Measurements from ENCODE around the gene UNC119. TPM values are rescaled to one million over a fixed set of nuclear protein-coding genes. Genes with fewer than 3 reads are reported as not detected.

UNC119 gene
- total RNA-seq, 1 experiment from 2014 or later: 44.7 TPM

GRCh38 chr17:28555022-28555421 lies 2.6 kb upstream of the UNC119 start:
- DNase-seq (ENCODE audit: low read depth, low spot score) (no peak), ATAC-seq (no peak)
- TF ChIP-seq SIN3A (IDR thresholded peaks at IDR 0.05; ENCODE audit: borderline replicate concordance, insufficient read depth, low read depth, low read length) (no peak), TCF7L2 (IDR thresholded peaks at IDR 0.05; ENCODE audit: low read depth, low read length) (no peak), CTCF (IDR thresholded peaks at IDR 0.05) (no peak), POLR2AphosphoS5 (IDR thresholded peaks at IDR 0.05; ENCODE audit: low read depth, low read length) (no peak)
- TF ChIP-seq, protein P1, sequence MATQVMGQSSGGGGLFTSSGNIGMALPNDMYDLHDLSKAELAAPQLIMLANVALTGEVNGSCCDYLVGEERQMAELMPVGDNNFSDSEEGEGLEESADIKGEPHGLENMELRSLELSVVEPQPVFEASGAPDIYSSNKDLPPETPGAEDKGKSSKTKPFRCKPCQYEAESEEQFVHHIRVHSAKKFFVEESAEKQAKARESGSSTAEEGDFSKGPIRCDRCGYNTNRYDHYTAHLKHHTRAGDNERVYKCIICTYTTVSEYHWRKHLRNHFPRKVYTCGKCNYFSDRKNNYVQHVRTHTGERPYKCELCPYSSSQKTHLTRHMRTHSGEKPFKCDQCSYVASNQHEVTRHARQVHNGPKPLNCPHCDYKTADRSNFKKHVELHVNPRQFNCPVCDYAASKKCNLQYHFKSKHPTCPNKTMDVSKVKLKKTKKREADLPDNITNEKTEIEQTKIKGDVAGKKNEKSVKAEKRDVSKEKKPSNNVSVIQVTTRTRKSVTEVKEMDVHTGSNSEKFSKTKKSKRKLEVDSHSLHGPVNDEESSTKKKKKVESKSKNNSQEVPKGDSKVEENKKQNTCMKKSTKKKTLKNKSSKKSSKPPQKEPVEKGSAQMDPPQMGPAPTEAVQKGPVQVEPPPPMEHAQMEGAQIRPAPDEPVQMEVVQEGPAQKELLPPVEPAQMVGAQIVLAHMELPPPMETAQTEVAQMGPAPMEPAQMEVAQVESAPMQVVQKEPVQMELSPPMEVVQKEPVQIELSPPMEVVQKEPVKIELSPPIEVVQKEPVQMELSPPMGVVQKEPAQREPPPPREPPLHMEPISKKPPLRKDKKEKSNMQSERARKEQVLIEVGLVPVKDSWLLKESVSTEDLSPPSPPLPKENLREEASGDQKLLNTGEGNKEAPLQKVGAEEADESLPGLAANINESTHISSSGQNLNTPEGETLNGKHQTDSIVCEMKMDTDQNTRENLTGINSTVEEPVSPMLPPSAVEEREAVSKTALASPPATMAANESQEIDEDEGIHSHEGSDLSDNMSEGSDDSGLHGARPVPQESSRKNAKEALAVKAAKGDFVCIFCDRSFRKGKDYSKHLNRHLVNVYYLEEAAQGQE (IDR thresholded peaks at IDR 0.05; ENCODE audit: insufficient read depth in 1 of 2, low read depth in 2 of 2, low read length in 1 of 2): no peak
- no peak overlapping the region for H3K27ac ChIP-seq (ENCODE audit: low read length)
- no peaks in the 10 kb centered on the region for H3K36me3 ChIP-seq (ENCODE audit: control insufficient read depth, insufficient read depth, low read length)
- BruUV-seq (replicated peaks): no TSS peak
- peaks cover 9% of the 10 kb centered on the region; the same call in 1 of the 2 replicates for H3K4me1 ChIP-seq (ENCODE audit: control insufficient read depth, insufficient read depth, low read length)
- CTCF ChIA-PET: no interaction called here
- POLR2A ChIA-PET: no interaction called here
- H3K9me3 ChIP-seq (ENCODE audit: control insufficient read depth, insufficient read depth, low read depth, low read length): no peaks in the 10 kb centered on the region
- intact Hi-C loops (cut with micrococcal nuclease; ENCODE audit: unreplicated experiment) (no loop called here), in situ Hi-C loops (cut with HindIII; ENCODE audit: low pct_unique_long_range_greater_than_20kb, low sequenced_read_pairs) (no loop called here)
- H3K27me3 ChIP-seq (ENCODE audit: control insufficient read depth, insufficient read depth, low read length): no peaks in the 10 kb centered on the region
- no peak overlapping the region for H3K4me3 ChIP-seq (ENCODE audit: low read depth in 2 of 2, low read length in 2 of 2)

DNA sequence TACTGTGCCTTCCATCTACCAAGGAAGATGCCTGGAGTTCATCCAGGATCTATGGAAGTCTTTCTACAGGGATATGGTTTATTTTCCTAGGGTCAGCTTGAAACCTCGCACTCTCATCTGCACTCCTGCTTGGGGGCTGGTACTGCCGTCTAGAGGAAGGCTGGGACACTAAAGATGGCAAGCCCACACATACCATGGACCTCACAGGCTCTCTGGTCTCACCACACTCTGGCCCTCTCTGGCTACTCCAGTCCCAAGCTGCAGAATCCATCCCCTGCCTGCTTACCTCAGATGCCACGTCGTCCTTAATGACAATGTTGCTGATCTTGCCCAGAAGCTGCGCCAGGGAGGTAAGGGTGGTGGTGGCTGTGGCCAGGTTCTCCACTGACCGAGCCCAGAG lies 2.1 kb upstream of the UNC119 start:
- H3K27me3 ChIP-seq (ENCODE audit: control insufficient read depth, insufficient read depth, low read length): no peaks in the 10 kb centered on the region
- peaks cover 9% of the 10 kb centered on the region; the same call in 1 of the 2 replicates for H3K4me1 ChIP-seq (ENCODE audit: control insufficient read depth, insufficient read depth, low read length)
- H3K9me3 ChIP-seq (ENCODE audit: control insufficient read depth, insufficient read depth, low read depth, low read length): no peaks in the 10 kb centered on the region
- in situ Hi-C loops (cut with HindIII; ENCODE audit: low pct_unique_long_range_greater_than_20kb, low sequenced_read_pairs) (no loop called here), intact Hi-C loops (cut with micrococcal nuclease; ENCODE audit: unreplicated experiment) (no loop called here)
- CTCF ChIA-PET: no interaction called here
- DNase-seq (ENCODE audit: low read depth, low spot score) (no peak), ATAC-seq (no peak)
- POLR2A ChIA-PET: no interaction called here
- no peak overlapping the region for H3K4me3 ChIP-seq (ENCODE audit: low read depth in 2 of 2, low read length in 2 of 2)
- H3K36me3 ChIP-seq (ENCODE audit: control insufficient read depth, insufficient read depth, low read length): no peaks in the 10 kb centered on the region
- no peak overlapping the region for H3K27ac ChIP-seq (ENCODE audit: low read length)
- no TSS peak for BruUV-seq (replicated peaks)
- no peak for TF ChIP-seq CTCF (IDR thresholded peaks at IDR 0.05)
- no peak for TF ChIP-seq SIN3A (IDR thresholded peaks at IDR 0.05; ENCODE audit: borderline replicate concordance, insufficient read depth, low read depth, low read length)
- TF ChIP-seq POLR2AphosphoS5 (IDR thresholded peaks at IDR 0.05; ENCODE audit: low read depth, low read length): no peak
- TF ChIP-seq TCF7L2 (IDR thresholded peaks at IDR 0.05; ENCODE audit: low read depth, low read length): no peak
- TF ChIP-seq, protein P1 (IDR thresholded peaks at IDR 0.05; ENCODE audit: insufficient read depth in 1 of 2, low read depth in 2 of 2, low read length in 1 of 2): no peak
